ENCODE results near the gene MYH11. TPM values are rescaled to one million over a fixed set of nuclear protein-coding genes. Genes with fewer than 3 reads are reported as not detected.

Gene MYH11
- total RNA-seq, 2 donors from 2014 or later = 0.09 to 0.29 TPM

DNA sequence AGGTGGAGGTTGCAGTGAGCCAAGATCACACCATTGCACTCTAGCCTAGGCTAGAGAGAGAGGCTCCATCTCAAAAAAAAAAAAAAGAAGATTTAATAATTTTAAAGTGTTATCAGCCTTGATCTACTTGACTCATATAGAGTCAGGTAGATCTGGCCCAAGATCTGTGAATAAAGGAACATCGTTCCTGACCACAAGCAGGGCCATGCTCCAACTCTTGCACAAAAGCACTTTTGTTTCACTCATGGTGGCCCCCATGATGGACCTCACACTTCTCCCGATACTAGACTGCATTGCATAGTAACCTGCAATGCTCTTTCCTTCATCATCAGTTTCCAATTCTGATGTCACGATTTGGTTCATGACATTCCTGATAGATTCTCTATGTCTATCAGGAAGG is 5.2 kb upstream of the MYH11 start:
- WGBS, 2 experiments (ENCODE audit: insufficient coverage in 1 of 2, insufficient read length in 1 of 2) = 92 to 94% methylated on average over 3 of the region's 3 CpGs
- Histone ChIP-seq H3K36me3 (ENCODE audit: control insufficient read depth, insufficient read depth, low read length) (peaks cover 17% of the 10 kb centered on the region), H3K4me1 (ENCODE audit: control insufficient read depth, insufficient read depth, low read length) (no peaks in the 10 kb centered on the region), H3K9ac (ENCODE audit: extremely low read depth, low read length, poor library complexity, severe bottlenecking) (no peak overlapping the region), H3K27ac (ENCODE audit: low read depth, low read length) (no peak overlapping the region), H3K9me3 (ENCODE audit: control insufficient read depth, low read length) (no peaks in the 10 kb centered on the region), H3K27me3 (ENCODE audit: control insufficient read depth, insufficient read depth, low read length, poor library complexity, severe bottlenecking) (peaks cover 27% of the 10 kb centered on the region), H3K4me3 (ENCODE audit: low read length) (no peak overlapping the region)
- TF ChIP-seq, protein P1, sequence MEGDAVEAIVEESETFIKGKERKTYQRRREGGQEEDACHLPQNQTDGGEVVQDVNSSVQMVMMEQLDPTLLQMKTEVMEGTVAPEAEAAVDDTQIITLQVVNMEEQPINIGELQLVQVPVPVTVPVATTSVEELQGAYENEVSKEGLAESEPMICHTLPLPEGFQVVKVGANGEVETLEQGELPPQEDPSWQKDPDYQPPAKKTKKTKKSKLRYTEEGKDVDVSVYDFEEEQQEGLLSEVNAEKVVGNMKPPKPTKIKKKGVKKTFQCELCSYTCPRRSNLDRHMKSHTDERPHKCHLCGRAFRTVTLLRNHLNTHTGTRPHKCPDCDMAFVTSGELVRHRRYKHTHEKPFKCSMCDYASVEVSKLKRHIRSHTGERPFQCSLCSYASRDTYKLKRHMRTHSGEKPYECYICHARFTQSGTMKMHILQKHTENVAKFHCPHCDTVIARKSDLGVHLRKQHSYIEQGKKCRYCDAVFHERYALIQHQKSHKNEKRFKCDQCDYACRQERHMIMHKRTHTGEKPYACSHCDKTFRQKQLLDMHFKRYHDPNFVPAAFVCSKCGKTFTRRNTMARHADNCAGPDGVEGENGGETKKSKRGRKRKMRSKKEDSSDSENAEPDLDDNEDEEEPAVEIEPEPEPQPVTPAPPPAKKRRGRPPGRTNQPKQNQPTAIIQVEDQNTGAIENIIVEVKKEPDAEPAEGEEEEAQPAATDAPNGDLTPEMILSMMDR (conservative IDR thresholded peaks at IDR 0.05) = no peak
- Mint-ChIP-seq H3K36me3 (ENCODE audit: low read depth) (peaks cover 5% of the 10 kb centered on the region), H3K27ac (no peak overlapping the region), H3K4me1 (peaks cover 5% of the 10 kb centered on the region), H3K27me3 (ENCODE audit: insufficient read depth) (peaks cover 33% of the 10 kb centered on the region), H3K4me3 (no peak overlapping the region), H3K9me3 (no peaks in the 10 kb centered on the region)
- DNase-seq = no peak

DNA sequence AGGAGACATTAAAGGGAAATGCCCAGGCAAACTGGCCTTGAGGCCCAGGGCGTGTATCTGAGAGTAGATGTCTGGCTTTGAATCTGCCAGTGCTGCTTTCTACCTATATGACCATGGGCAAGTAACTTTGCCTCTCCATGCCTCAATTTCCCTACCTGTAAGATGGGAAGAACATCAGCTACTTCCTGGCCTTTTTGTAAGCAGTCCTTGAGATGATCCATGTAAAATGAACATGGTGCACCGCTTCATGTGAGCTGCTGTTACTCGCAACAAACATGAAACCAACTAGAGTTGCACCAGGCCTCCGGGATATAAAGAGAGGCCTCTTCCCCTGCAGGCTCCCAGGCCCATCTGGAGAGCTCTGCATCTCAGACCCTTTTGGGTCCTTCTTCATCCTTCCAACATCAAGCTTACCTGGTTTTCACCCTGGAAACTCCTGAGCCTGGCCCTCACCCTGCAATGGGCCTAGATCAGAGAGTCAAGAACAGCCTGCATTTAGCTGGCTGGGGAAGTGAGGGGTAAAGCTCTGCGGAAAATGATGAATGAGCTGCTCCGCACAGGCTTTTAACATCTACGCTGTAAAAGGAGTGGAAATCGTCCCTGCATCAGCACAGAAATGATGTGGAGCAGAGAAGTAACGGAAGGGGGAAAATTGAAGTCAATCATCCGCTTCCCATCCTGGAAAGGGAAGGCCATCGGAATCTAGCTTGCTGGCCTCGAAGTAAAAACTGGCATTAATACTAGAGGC is 2.3 kb upstream of the MYH11 start:
- Mint-ChIP-seq H3K27ac (no peak overlapping the region), H3K4me1 (peaks cover 7% of the 10 kb centered on the region), H3K27me3 (ENCODE audit: insufficient read depth) (peaks cover 62% of the 10 kb centered on the region), H3K36me3 (ENCODE audit: low read depth) (no peaks in the 10 kb centered on the region), H3K9me3 (no peaks in the 10 kb centered on the region), H3K4me3 (peak overlapping the region; percentile 59)
- no peak overlapping the region for H3K9ac ChIP-seq (ENCODE audit: extremely low read depth, low read length, poor library complexity, severe bottlenecking)
- 90 to 93% methylated on average over 10 to 12 of the region's 12 CpGs for WGBS, 2 experiments (ENCODE audit: insufficient coverage in 1 of 2, insufficient read length in 1 of 2)
- no peaks in the 10 kb centered on the region for H3K9me3 ChIP-seq (ENCODE audit: control insufficient read depth, low read length)
- no peak for DNase-seq
- no peak overlapping the region for H3K4me3 ChIP-seq (ENCODE audit: low read length)
- peaks cover 56% of the 10 kb centered on the region for H3K27me3 ChIP-seq (ENCODE audit: control insufficient read depth, insufficient read depth, low read length, poor library complexity, severe bottlenecking)
- H3K4me1 ChIP-seq (ENCODE audit: control insufficient read depth, insufficient read depth, low read length) = no peaks in the 10 kb centered on the region
- H3K36me3 ChIP-seq (ENCODE audit: control insufficient read depth, insufficient read depth, low read length) = no peaks in the 10 kb centered on the region
- no peak overlapping the region for H3K27ac ChIP-seq (ENCODE audit: low read depth, low read length)
- TF ChIP-seq, protein P1 (conservative IDR thresholded peaks at IDR 0.05) = no peak

DNA sequence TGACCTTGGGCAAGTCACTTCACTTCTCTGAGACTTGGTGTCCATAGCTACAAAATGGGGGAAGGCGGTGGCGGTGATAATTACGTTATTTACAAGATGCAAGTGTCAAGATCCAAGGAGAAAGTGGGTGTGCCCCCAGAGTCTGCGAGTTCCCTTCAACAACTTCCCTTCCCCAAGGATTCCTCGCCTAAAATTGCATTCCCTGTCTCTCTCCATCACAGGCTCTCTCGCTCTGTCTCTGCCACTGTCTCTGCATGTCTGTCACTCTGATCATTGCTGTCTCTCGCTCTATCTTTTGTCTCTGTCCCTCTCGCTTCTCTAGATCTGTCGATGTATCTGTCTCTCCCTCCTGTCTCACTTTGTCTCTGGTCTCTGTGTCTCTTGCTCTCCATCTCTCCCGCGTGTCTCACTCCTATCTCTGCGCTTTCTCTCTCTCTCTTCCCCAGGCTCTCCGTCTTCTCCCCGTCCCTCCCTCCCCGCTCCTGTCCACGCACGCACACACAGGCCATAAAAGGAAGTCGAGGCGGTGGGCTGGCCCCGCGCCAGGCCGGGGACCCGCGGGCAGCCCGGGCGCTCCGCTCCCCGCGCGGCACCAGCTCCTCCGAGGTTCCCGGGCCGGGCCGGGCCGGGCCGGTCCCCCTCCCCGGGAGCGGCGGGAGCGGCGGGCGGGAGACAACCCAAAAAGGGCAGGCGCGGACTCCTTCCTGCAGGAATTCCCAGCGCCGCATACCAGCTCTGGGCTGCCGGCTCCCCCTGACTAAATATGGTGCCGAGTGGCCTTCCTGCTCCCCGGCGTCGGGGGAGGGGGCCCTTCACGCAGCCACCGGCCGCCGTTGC is 1.1 kb upstream of the MYH11 start:
- 1 to 3% methylated on average over 26 to 52 of the region's 55 CpGs for WGBS, 2 experiments (ENCODE audit: insufficient coverage in 1 of 2, insufficient read length in 1 of 2)
- Mint-ChIP-seq H3K9me3 (no peaks in the 10 kb centered on the region), H3K27me3 (ENCODE audit: insufficient read depth) (peaks cover 71% of the 10 kb centered on the region), H3K4me1 (peaks cover 7% of the 10 kb centered on the region), H3K4me3 (peak overlapping the region; percentile 59), H3K27ac (no peak overlapping the region), H3K36me3 (ENCODE audit: low read depth) (no peaks in the 10 kb centered on the region)
- peak; percentile 83 for DNase-seq
- peak overlapping the region; percentile 81 for H3K4me3 ChIP-seq (ENCODE audit: low read length)
- no peak overlapping the region for H3K9ac ChIP-seq (ENCODE audit: extremely low read depth, low read length, poor library complexity, severe bottlenecking)
- H3K4me1 ChIP-seq (ENCODE audit: control insufficient read depth, insufficient read depth, low read length) = no peaks in the 10 kb centered on the region
- H3K27me3 ChIP-seq (ENCODE audit: control insufficient read depth, insufficient read depth, low read length, poor library complexity, severe bottlenecking) = peaks cover 67% of the 10 kb centered on the region
- no peak overlapping the region for H3K27ac ChIP-seq (ENCODE audit: low read depth, low read length)
- no peaks in the 10 kb centered on the region for H3K9me3 ChIP-seq (ENCODE audit: control insufficient read depth, low read length)
- H3K36me3 ChIP-seq (ENCODE audit: control insufficient read depth, insufficient read depth, low read length) = no peaks in the 10 kb centered on the region
- TF ChIP-seq, protein P1 (conservative IDR thresholded peaks at IDR 0.05) = no peak
